ENCODE measurements around the gene MPLKIP.
"Not testable (repeated sequence)": the region's sequence is repeated elsewhere in the genome, so short reads cannot be mapped to it uniquely, and the experiment has no call there.

- TF ChIP-seq CTCF (conservative IDR thresholded peaks at IDR 0.05); EZH2 (IDR thresholded peaks at IDR 0.05; ENCODE audit: low read depth): not testable (repeated sequence)
Measured at GRCh38 chr7:40139891-40140290, 5.5 kb upstream of the MPLKIP start.

Measured in PC-9 (cell line).